ENCODE measurements around the gene ITGB4. TPM values are rescaled to one million over a fixed set of nuclear protein-coding genes. Genes with fewer than 3 reads are reported as not detected.
A peak's percentile ranks its signal among the peaks of the same experiment; 100 is the strongest.

ITGB4 gene
- total and polyA plus RNA-seq, 9 of the 15 experiments (the other 6 are each of a cell fraction or from before 2014, with no cell fraction given) = 0.05 to 2.8 (median 0.76) TPM; not detected in 3

GRCh38 chr17:75778861-75779249, 57.6 kb downstream of the ITGB4 start (continued):
- TF ChIP-seq E4F1 (CRISPR knock-in tag; IDR thresholded peaks at IDR 0.05; ENCODE audit: borderline replicate concordance) = no peak
- TF ChIP-seq TAF7 (tag; IDR thresholded peaks at IDR 0.05) = no peak
- TF ChIP-seq HDAC2 (IDR thresholded peaks at IDR 0.05) = peak; percentile 19; the same call in 1 of the 2 replicates
- TF ChIP-seq EP400 (IDR thresholded peaks at IDR 0.05) = no peak
- TF ChIP-seq ZNF395 (CRISPR knock-in tag; IDR thresholded peaks at IDR 0.05) = no peak
- no peak for TF ChIP-seq CAMTA2 (CRISPR knock-in tag; conservative IDR thresholded peaks at IDR 0.05)
- no peak for TF ChIP-seq NEUROD1 (IDR thresholded peaks at IDR 0.05; ENCODE audit: borderline replicate concordance, low read depth, low read length, partially characterized antibody)
- TF ChIP-seq RBM34 (IDR thresholded peaks at IDR 0.05; ENCODE audit: borderline replicate concordance, insufficient read depth, low read length) = no peak
- TF ChIP-seq PHF20 (IDR thresholded peaks at IDR 0.05; ENCODE audit: partially characterized antibody) = no peak
- peak; percentile 21 for TF ChIP-seq MTA3 (IDR thresholded peaks at IDR 0.05; ENCODE audit: borderline replicate concordance)
- TF ChIP-seq NCOR1 (IDR thresholded peaks at IDR 0.05) = no peak
- TF ChIP-seq JUN (IDR thresholded peaks at IDR 0.05; ENCODE audit: borderline replicate concordance, low read depth, low read length) = no peak
- TF ChIP-seq JUN (CRISPR knock-in tag; IDR thresholded peaks at IDR 0.05; ENCODE audit: borderline replicate concordance) = 0 out of 2 replicates have a peak, but pooled peaks have one; percentile 30
- no peak for TF ChIP-seq RREB1 (CRISPR knock-in tag; IDR thresholded peaks at IDR 0.05)
- TF ChIP-seq PRMT5 (CRISPR knock-in tag; IDR thresholded peaks at IDR 0.05) = no peak
- TF ChIP-seq KHSRP (IDR thresholded peaks at IDR 0.05) = no peak
- TF ChIP-seq CBX1 (IDR thresholded peaks at IDR 0.05; ENCODE audit: low read depth) = no peak
- TF ChIP-seq ATF6 (CRISPR knock-in tag; IDR thresholded peaks at IDR 0.05) = no peak
- TF ChIP-seq ZNF436 (CRISPR knock-in tag; IDR thresholded peaks at IDR 0.05) = peak; percentile 35; the same call in 1 of the 2 replicates

All from K562 (cell line).